Activated naive CD4-positive, alpha-beta T cell treated with anti-CD3 and anti-CD28 coated beads, Interleukin-2, amount 50 U/mL, for 24 hours (primary cell): Measurements from ENCODE around the gene ZNF324.
A peak's percentile ranks its signal among the peaks of the same experiment; 100 is the strongest.
"Not testable (repeated sequence)": the region's sequence is repeated elsewhere in the genome, so short reads cannot be mapped to it uniquely, and the experiment has no call there.

Experiments
- H3K27ac Mint-ChIP-seq: one replicate; pipeline ENCODE4 v1.8.0; 2021; ENCODE audit warnings: mild to moderate bottlenecking, mixed read lengths
- H3K27me3 Mint-ChIP-seq: one replicate; pipeline ENCODE4 v1.8.0; 2021; ENCODE audit warnings: mixed read lengths
- H3K36me3 Mint-ChIP-seq: one replicate; pipeline ENCODE4 v1.8.0; 2021; ENCODE audit warnings: mixed read lengths
- H3K4me1 Mint-ChIP-seq: one replicate; pipeline ENCODE4 v1.8.0; 2021; ENCODE audit warnings: mixed read lengths
- H3K4me3 Mint-ChIP-seq: one replicate; pipeline ENCODE4 v1.8.0; 2021; ENCODE audit warnings: mild to moderate bottlenecking, mixed read lengths
- H3K9me3 Mint-ChIP-seq: one replicate; pipeline ENCODE4 v1.8.0; 2021; ENCODE audit warnings: mixed read lengths

ZNF324 gene

GRCh38 chr19:58466760-58467589, at the start of gene ZNF324:
Gene ZNF324 (plus strand): TSS chr19:58467080. CDS start chr19:58469186, 2,106 bp downstream.
- H3K36me3 Mint-ChIP-seq: no peaks in the 10 kb centered on the region
- H3K4me3 Mint-ChIP-seq: peak within 1 kb of the TSS; percentile 91
- peaks cover 18% of the 10 kb centered on the region for H3K4me1 Mint-ChIP-seq
- H3K27me3 Mint-ChIP-seq: no peaks in the 10 kb centered on the region
- H3K9me3 Mint-ChIP-seq: no peaks in the 10 kb centered on the region
- H3K27ac Mint-ChIP-seq: peak within 1 kb of the TSS; percentile 84

- H3K27ac Mint-ChIP-seq: no peak overlapping the region
- H3K4me1 Mint-ChIP-seq: no peaks in the 10 kb centered on the region
- peaks cover 5% of the 10 kb centered on the region for H3K9me3 Mint-ChIP-seq
- H3K36me3 Mint-ChIP-seq: peaks cover 20% of the 10 kb centered on the region
- H3K27me3 Mint-ChIP-seq: no peaks in the 10 kb centered on the region
- no peak overlapping the region for H3K4me3 Mint-ChIP-seq
Observed at GRCh38 chr19:58428617-58429016, 38.3 kb upstream of the ZNF324 start.

GRCh38 chr19:58429745-58430144, 37.1 kb upstream of the ZNF324 start:
- peaks cover 28% of the 10 kb centered on the region for H3K36me3 Mint-ChIP-seq
- H3K27me3 Mint-ChIP-seq: no peaks in the 10 kb centered on the region
- no peak overlapping the region for H3K4me3 Mint-ChIP-seq
- H3K9me3 Mint-ChIP-seq: peaks cover 5% of the 10 kb centered on the region
- H3K4me1 Mint-ChIP-seq: no peaks in the 10 kb centered on the region
- no peak overlapping the region for H3K27ac Mint-ChIP-seq

GRCh38 chr19:58434217-58434616, 32.7 kb upstream of the ZNF324 start:
- peaks cover 49% of the 10 kb centered on the region for H3K36me3 Mint-ChIP-seq
- peaks cover 15% of the 10 kb centered on the region for H3K9me3 Mint-ChIP-seq
- no peak overlapping the region for H3K27ac Mint-ChIP-seq
- H3K4me3 Mint-ChIP-seq: no peak overlapping the region
- H3K4me1 Mint-ChIP-seq: peaks cover 12% of the 10 kb centered on the region
- H3K27me3 Mint-ChIP-seq: no peaks in the 10 kb centered on the region

- Mint-ChIP-seq H3K36me3 (peaks cover 38% of the 10 kb centered on the region), H3K4me3 (peak within 1 kb of the TSS; percentile 95), H3K27ac (peak within 1 kb of the TSS; percentile 93), H3K4me1 (peaks cover 23% of the 10 kb centered on the region), H3K27me3 (no peaks in the 10 kb centered on the region), H3K9me3 (peaks cover 18% of the 10 kb centered on the region)
Observed at GRCh38 chr19:58439576-58440554, 27.0 kb upstream of the ZNF324 start, which contains the start of gene ZNF132. Gene ZNF132 (minus strand): TSS chr19:58440153. CDS start chr19:58439821, 332 bp downstream.

GRCh38 chr19:58440556-58440955, 26.3 kb upstream of the ZNF324 start:
- peaks cover 23% of the 10 kb centered on the region for H3K4me1 Mint-ChIP-seq
- H3K27me3 Mint-ChIP-seq: no peaks in the 10 kb centered on the region
- H3K4me3 Mint-ChIP-seq: peak overlapping the region; percentile 95
- peaks cover 18% of the 10 kb centered on the region for H3K9me3 Mint-ChIP-seq
- H3K36me3 Mint-ChIP-seq: peaks cover 32% of the 10 kb centered on the region
- H3K27ac Mint-ChIP-seq: peak overlapping the region; percentile 93

- peaks cover 13% of the 10 kb centered on the region for H3K9me3 Mint-ChIP-seq
- not testable (repeated sequence) for H3K27me3 Mint-ChIP-seq, H3K27ac Mint-ChIP-seq, H3K4me3 Mint-ChIP-seq
- peaks cover 16% of the 10 kb centered on the region for H3K36me3 Mint-ChIP-seq
- peaks cover 19% of the 10 kb centered on the region for H3K4me1 Mint-ChIP-seq
Observed at GRCh38 chr19:58442986-58443385, 23.9 kb upstream of the ZNF324 start.

- H3K27ac Mint-ChIP-seq, H3K9me3 Mint-ChIP-seq, H3K27me3 Mint-ChIP-seq, H3K4me3 Mint-ChIP-seq, H3K36me3 Mint-ChIP-seq: not testable (repeated sequence)
- peaks cover 23% of the 10 kb centered on the region for H3K4me1 Mint-ChIP-seq
Observed at GRCh38 chr19:58448860-58449259, 18.0 kb upstream of the ZNF324 start.

- not testable (repeated sequence) for H3K27ac Mint-ChIP-seq, H3K9me3 Mint-ChIP-seq, H3K27me3 Mint-ChIP-seq, H3K36me3 Mint-ChIP-seq
- Mint-ChIP-seq H3K4me3 (peak overlapping the region; percentile 4), H3K4me1 (peaks cover 23% of the 10 kb centered on the region)
Observed at GRCh38 chr19:58449980-58450379, 16.9 kb upstream of the ZNF324 start.

- H3K4me3 Mint-ChIP-seq: peak overlapping the region; percentile 90
- peak overlapping the region; percentile 70 for H3K27ac Mint-ChIP-seq
- H3K36me3 Mint-ChIP-seq: peaks cover 6% of the 10 kb centered on the region
- peaks cover 7% of the 10 kb centered on the region for H3K27me3 Mint-ChIP-seq
- peaks cover 23% of the 10 kb centered on the region for H3K4me1 Mint-ChIP-seq
- peaks cover 8% of the 10 kb centered on the region for H3K9me3 Mint-ChIP-seq
Observed at GRCh38 chr19:58450856-58451357, 16.0 kb upstream of the ZNF324 start.

GRCh38 chr19:58451358-58452101, 15.3 kb upstream of the ZNF324 start, which contains the start of gene ZNF324B:
Gene ZNF324B (plus strand): TSS chr19:58451622. CDS start chr19:58453702, 2,080 bp downstream.
- Mint-ChIP-seq H3K4me1 (peaks cover 23% of the 10 kb centered on the region), H3K9me3 (peaks cover 8% of the 10 kb centered on the region), H3K4me3 (peak within 1 kb of the TSS; percentile 90), H3K27me3 (peaks cover 7% of the 10 kb centered on the region), H3K27ac (peak within 1 kb of the TSS; percentile 70), H3K36me3 (peaks cover 8% of the 10 kb centered on the region)

GRCh38 chr19:58453743-58454142, 13.1 kb upstream of the ZNF324 start:
- Mint-ChIP-seq H3K4me1 (peaks cover 23% of the 10 kb centered on the region), H3K9me3 (no peaks in the 10 kb centered on the region), H3K36me3 (peaks cover 6% of the 10 kb centered on the region), H3K27me3 (peaks cover 2% of the 10 kb centered on the region), H3K4me3 (peak overlapping the region; percentile 55), H3K27ac (no peak overlapping the region)

GRCh38 chr19:58455306-58455705, 11.6 kb upstream of the ZNF324 start:
- no peaks in the 10 kb centered on the region for H3K9me3 Mint-ChIP-seq
- H3K4me3 Mint-ChIP-seq: no peak overlapping the region
- no peaks in the 10 kb centered on the region for H3K27me3 Mint-ChIP-seq
- H3K36me3 Mint-ChIP-seq: peaks cover 8% of the 10 kb centered on the region
- H3K27ac Mint-ChIP-seq: no peak overlapping the region
- H3K4me1 Mint-ChIP-seq: peaks cover 26% of the 10 kb centered on the region

GRCh38 chr19:58456111-58456510, 10.8 kb upstream of the ZNF324 start:
- Mint-ChIP-seq H3K36me3 (peaks cover 9% of the 10 kb centered on the region), H3K9me3 (no peaks in the 10 kb centered on the region), H3K4me3 (no peak overlapping the region), H3K4me1 (peaks cover 18% of the 10 kb centered on the region), H3K27ac (no peak overlapping the region), H3K27me3 (no peaks in the 10 kb centered on the region)

- Mint-ChIP-seq H3K27me3 (no peaks in the 10 kb centered on the region), H3K4me1 (peaks cover 3% of the 10 kb centered on the region), H3K9me3 (no peaks in the 10 kb centered on the region), H3K36me3 (peaks cover 8% of the 10 kb centered on the region), H3K4me3 (no peak overlapping the region), H3K27ac (no peak overlapping the region)
Observed at GRCh38 chr19:58460039-58460438, 6.8 kb upstream of the ZNF324 start.
